ENCODE data around the gene CDH22. TPM values are rescaled to one million over a fixed set of nuclear protein-coding genes. Genes with fewer than 3 reads are reported as not detected.
A peak's percentile ranks its signal among the peaks of the same experiment; 100 is the strongest.

The CDH22 gene
- total and polyA plus RNA-seq, 5 experiments from 2014 or later: not detected

DNA sequence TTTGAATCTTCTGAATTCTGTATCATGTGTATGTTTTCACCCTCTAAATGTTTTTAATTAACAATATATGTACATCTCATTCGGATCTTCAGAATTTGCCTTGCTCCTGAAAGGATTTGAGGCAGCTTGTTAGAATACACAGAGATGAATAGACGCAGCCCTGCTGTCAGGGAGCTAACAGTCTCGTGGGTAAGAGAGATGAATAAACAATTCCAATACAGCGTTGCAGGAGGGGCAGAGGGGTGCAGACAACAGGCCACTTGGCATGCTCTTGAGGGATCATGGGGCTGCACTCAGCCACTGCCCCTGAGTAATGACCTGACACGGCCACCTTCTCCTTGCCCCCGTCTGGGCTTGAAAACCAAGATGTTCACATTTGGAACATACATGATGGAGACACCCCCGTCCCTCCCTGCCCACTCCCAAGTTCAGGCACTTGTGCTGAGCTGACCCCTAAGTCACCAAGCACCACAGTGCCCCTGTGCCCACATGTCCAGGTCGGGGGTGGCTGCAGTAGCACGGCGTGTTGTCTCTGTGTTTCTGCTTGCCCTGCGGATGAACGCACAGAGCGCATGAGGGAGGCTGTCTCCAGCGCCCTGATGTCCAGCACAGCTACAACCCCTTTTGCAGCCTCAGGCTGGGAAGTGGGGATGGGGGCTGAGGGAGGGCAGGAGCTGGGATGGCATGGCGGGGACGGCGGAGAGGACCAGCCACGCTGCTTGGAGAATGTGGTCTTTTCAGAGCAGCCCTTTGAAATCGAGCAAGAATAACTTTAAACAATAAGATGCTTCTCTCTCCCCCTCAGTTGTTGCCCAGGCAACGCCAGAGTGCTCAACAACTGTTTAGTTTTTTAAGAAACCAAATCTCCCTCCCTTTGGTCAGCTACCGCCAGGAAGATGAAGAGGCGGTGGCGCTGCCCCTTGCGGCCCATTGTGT is 33.0 kb upstream of the CDH22 start:
- no peak overlapping the region for H3K4me3 Mint-ChIP-seq
- H3K27me3 Mint-ChIP-seq: peaks cover 0 to 17% (median 11%) of the 10 kb centered on the region in 5 donors
- H3K9me3 Mint-ChIP-seq: no peaks in the 10 kb centered on the region
- peaks cover 14 to 38% (median 21%) of the 10 kb centered on the region in 4 donors for H3K4me1 Mint-ChIP-seq
- POLR2A ChIA-PET: interaction anchor here (0.6 kb wide), 1 partner anchor 326 kb away, joined by 3 read pairs; no protein-coding TSS in a partner anchor
- peaks cover 0 to 4% (median 0%) of the 10 kb centered on the region in 3 donors for H3K36me3 Mint-ChIP-seq
- ATAC-seq (no peak), DNase-seq (no peak)
- peak overlapping the region in 2 of 10 donors; percentile 40 to 77 for H3K27ac Mint-ChIP-seq

GRCh38 chr20:46339037-46339436 is 30.7 kb upstream of the CDH22 start:
- H3K9me3 Mint-ChIP-seq: no peaks in the 10 kb centered on the region
- H3K27me3 Mint-ChIP-seq: peaks cover 6 to 34% (median 19%) of the 10 kb centered on the region in 5 donors
- no peak overlapping the region for H3K4me3 Mint-ChIP-seq
- POLR2A ChIA-PET: interaction anchor here (1.0 kb wide), 1 partner anchor 17 kb away, joined by 4 read pairs; no protein-coding TSS in a partner anchor
- peaks cover 7 to 21% (median 18%) of the 10 kb centered on the region in 4 donors for H3K4me1 Mint-ChIP-seq
- DNase-seq (no peak), ATAC-seq (no peak)
- peak overlapping the region in 1 of 10 donors; percentile 30 for H3K27ac Mint-ChIP-seq
- no peaks in the 10 kb centered on the region for H3K36me3 Mint-ChIP-seq

- Mint-ChIP-seq H3K27me3 (peaks cover 6 to 46% (median 21%) of the 10 kb centered on the region in 5 donors), H3K27ac (no peak overlapping the region), H3K9me3 (no peaks in the 10 kb centered on the region), H3K4me3 (no peak overlapping the region), H3K4me1 (peaks cover 0 to 3% (median 0%) of the 10 kb centered on the region in 4 donors), H3K36me3 (no peaks in the 10 kb centered on the region)
- POLR2A ChIA-PET: no interaction called here
- no peak for ATAC-seq
- no peak for DNase-seq
Measured at GRCh38 chr20:46336735-46337134, 28.4 kb upstream of the CDH22 start.

GRCh38 chr20:46334303-46334904 is 26.1 kb upstream of the CDH22 start:
- Mint-ChIP-seq H3K27ac (no peak overlapping the region), H3K4me1 (peaks cover 0 to 2% (median under 1%) of the 10 kb centered on the region in 4 donors)

DNA sequence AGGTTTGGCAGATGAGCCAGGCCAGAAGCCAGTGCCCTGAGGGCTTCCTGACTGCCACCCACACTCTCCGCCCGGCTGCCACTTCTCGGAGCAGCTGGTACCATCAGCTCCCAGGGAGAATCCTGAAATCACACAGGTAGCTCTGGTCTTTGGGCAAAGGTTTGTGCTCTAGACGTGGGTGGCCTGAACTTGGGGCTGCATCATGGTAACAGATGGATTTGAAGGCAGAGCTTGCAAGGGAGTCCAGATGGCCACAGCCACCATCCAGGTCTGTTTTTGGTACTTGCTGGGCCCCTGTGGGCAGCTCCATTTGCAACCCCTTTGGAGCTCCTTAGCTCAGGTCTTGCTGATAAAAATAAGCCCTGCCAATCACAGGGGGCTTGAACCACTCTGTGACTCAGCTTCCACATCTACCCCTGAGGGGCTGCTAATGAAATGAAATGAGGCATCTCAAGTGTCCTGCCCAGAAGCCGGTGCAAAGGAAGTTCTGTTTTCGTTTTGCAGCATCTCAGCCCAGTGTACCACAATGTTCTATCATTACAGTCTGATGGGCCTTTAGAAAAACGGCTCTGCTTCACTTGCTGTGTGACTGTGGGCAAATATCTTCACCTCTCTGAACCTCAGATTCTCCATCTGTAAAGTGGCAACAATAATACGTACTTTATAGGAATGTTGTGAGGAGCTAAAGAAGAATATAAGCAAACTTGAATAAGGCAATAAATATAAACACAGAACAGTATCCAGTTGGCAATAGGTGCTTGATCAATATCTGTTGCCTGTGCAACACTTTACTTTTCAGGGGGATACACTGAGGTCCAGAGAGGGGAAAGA is 25.1 kb upstream of the CDH22 start:
- Mint-ChIP-seq H3K36me3 (peaks cover 0 to 2% (median 0%) of the 10 kb centered on the region in 3 donors), H3K9me3 (no peaks in the 10 kb centered on the region), H3K4me3 (no peak overlapping the region), H3K27me3 (peaks cover 15 to 52% (median 21%) of the 10 kb centered on the region in 5 donors), H3K27ac (no peak overlapping the region), H3K4me1 (peaks cover 0 to 3% (median under 1%) of the 10 kb centered on the region in 4 donors)
- POLR2A ChIA-PET: no interaction called here
- DNase-seq: no peak
- no peak for ATAC-seq

More at GRCh38 chr20:46334303-46334904, 26.1 kb upstream of the CDH22 start:
- DNase-seq: no peak
- no peak for ATAC-seq
- H3K36me3 Mint-ChIP-seq: peaks cover 0 to 2% (median 0%) of the 10 kb centered on the region in 3 donors
- no peaks in the 10 kb centered on the region for H3K9me3 Mint-ChIP-seq
- POLR2A ChIA-PET: no interaction called here
- H3K4me3 Mint-ChIP-seq: no peak overlapping the region
- peaks cover 10 to 60% (median 26%) of the 10 kb centered on the region in 5 donors for H3K27me3 Mint-ChIP-seq

DNA sequence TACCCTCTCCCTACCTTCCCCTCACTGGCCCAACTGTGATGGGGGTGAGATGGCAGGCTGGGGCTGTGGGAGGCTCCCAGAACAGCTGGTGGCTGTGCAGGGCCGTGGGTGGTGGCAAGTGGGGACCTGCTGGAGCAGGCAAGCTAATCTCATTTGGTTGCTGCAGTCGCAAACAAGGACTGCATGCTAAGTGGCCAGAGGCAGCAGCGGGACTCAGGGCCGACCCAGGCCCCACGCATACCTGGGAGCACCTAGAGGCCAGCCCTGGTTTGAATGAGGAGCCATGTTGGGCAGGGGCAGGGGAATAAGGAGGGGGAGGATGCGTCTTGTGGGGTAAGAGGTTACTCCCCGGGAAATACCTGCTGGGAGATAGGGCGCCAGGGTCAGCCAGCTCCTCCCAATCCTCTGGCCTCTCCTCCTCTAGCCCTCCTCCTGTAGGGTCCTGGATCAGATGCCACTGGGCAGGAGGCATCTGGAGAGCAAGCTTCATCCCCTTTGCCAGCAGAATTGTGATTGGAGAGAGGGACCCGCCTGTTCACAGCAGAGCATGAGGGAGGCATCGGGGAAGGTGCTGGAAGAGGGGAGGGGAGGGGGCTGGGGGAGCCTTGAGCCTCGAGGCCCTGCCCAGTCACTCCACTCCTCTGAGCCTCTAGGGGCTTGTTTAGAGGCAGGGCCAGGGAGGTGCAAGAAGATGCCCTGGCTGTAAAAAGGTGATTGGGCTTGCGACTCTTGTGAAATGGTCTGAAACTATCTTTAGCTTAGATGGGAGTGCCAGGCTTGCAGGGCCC is 24.3 kb upstream of the CDH22 start:
- Mint-ChIP-seq H3K9me3 (no peaks in the 10 kb centered on the region), H3K4me3 (no peak overlapping the region), H3K27ac (no peak overlapping the region), H3K4me1 (peaks cover 0 to 3% (median under 1%) of the 10 kb centered on the region in 4 donors), H3K36me3 (peaks cover 0 to 2% (median 0%) of the 10 kb centered on the region in 3 donors), H3K27me3 (peaks cover 15 to 50% (median 21%) of the 10 kb centered on the region in 5 donors)
- POLR2A ChIA-PET: interaction anchor here (1.3 kb wide), 1 partner anchor 32 kb away, joined by 3 read pairs; no protein-coding TSS in a partner anchor
- no peak for ATAC-seq
- DNase-seq: no peak

- Mint-ChIP-seq H3K36me3 (peaks cover 0 to 2% (median 0%) of the 10 kb centered on the region in 3 donors), H3K4me3 (no peak overlapping the region), H3K9me3 (no peaks in the 10 kb centered on the region), H3K27ac (no peak overlapping the region), H3K4me1 (peaks cover 0 to 3% (median under 1%) of the 10 kb centered on the region in 4 donors), H3K27me3 (peaks cover 15 to 52% (median 21%) of the 10 kb centered on the region in 5 donors)
- POLR2A ChIA-PET: interaction anchor here (1.3 kb wide), 1 partner anchor 33 kb away, joined by 3 read pairs; no protein-coding TSS in a partner anchor
- DNase-seq (no peak), ATAC-seq (no peak)
Measured at GRCh38 chr20:46331611-46332361, 23.5 kb upstream of the CDH22 start.

DNA sequence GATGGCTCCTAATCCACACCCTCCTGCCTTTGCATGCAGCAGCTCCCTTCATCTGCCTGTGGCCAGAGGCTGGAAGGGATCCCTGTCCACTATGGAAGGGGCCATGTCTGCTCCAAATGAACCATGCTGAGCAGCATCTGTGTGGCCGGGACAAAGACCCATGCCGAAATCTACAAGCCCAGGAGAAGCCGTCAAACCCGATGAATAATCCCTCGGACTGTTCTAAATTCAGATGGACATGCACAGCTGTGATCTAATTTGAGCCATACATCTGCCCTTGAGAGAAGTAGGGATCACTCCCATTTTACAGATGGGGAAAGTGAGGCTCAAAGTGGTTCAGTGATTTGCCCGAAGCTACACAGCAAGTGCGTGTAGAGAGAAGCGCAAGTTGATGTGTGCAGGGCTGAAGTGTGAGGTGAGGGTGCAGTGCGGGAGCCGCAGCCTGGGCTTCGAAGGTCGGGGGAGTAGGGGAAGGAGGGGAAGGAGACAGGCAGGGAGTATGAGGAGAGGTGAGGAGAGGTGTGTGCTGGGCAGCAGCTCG is 22.6 kb upstream of the CDH22 start:
- ATAC-seq: no peak
- peaks cover 0 to 3% (median under 1%) of the 10 kb centered on the region in 4 donors for H3K4me1 Mint-ChIP-seq
- H3K4me3 Mint-ChIP-seq: no peak overlapping the region
- no peak overlapping the region for H3K27ac Mint-ChIP-seq
- H3K36me3 Mint-ChIP-seq: peaks cover 0 to 2% (median 0%) of the 10 kb centered on the region in 3 donors
- no peak for DNase-seq
- POLR2A ChIA-PET: interaction anchor here (1.3 kb wide), 1 partner anchor 34 kb away, joined by 3 read pairs; no protein-coding TSS in a partner anchor
- H3K27me3 Mint-ChIP-seq: peaks cover 15 to 50% (median 18%) of the 10 kb centered on the region in 5 donors
- no peaks in the 10 kb centered on the region for H3K9me3 Mint-ChIP-seq

- Mint-ChIP-seq H3K27ac (no peak overlapping the region), H3K36me3 (peaks cover 0 to 2% (median 0%) of the 10 kb centered on the region in 3 donors), H3K4me1 (peaks cover 0 to 3% (median under 1%) of the 10 kb centered on the region in 4 donors), H3K27me3 (peaks cover 11 to 46% (median 14%) of the 10 kb centered on the region in 5 donors), H3K4me3 (no peak overlapping the region), H3K9me3 (no peaks in the 10 kb centered on the region)
- no peak for DNase-seq
- POLR2A ChIA-PET: no interaction called here
- ATAC-seq: no peak
Measured at GRCh38 chr20:46330072-46330763, 21.9 kb upstream of the CDH22 start.

- no peak for ATAC-seq
- no peaks in the 10 kb centered on the region for H3K9me3 Mint-ChIP-seq
- H3K27ac Mint-ChIP-seq: peak overlapping the region in 1 of 10 donors; percentile 37
- peaks cover 6 to 44% (median 10%) of the 10 kb centered on the region in 5 donors for H3K27me3 Mint-ChIP-seq
- POLR2A ChIA-PET: no interaction called here
- H3K36me3 Mint-ChIP-seq: peaks cover 0 to 2% (median 0%) of the 10 kb centered on the region in 3 donors
- no peak for DNase-seq
- peaks cover 0 to 4% (median 0%) of the 10 kb centered on the region in 4 donors for H3K4me1 Mint-ChIP-seq
- H3K4me3 Mint-ChIP-seq: no peak overlapping the region
Measured at GRCh38 chr20:46328200-46328882, 20.0 kb upstream of the CDH22 start.
